Caco-2 (cell line): Measurements from ENCODE around the gene LRRC7. TPM values are rescaled to one million over a fixed set of nuclear protein-coding genes. Genes with fewer than 3 reads are reported as not detected.

ENCODE experiments used
- BruUV-seq: library from RNA; stranded (reverse); fragments of 400-500 nt; replicated peaks from 2 replicates; lab custom pipeline; 2021; lab: Mats Ljungman, UMichigan
- CTCF ChIA-PET: fragments of 300-600 bp; sonication (Branson Sonifier 250); formaldehyde crosslinking; loops from one replicate; lab custom pipeline; 2022; ENCODE audit warnings: antibody characterized with exemption; lab: Charles Lee
- POLR2A ChIA-PET: fragments of 300-600 bp; sonication (Branson Sonifier 250); formaldehyde crosslinking; loops from one replicate; lab custom pipeline; 2022; ENCODE audit warnings: antibody characterized with exemption; lab: Charles Lee
- DNase-seq, 2 experiments: peaks; one replicate each; pipeline versions ENCODE4 v3.0.0 to v3.0.0-alpha.2; 2020 to 2022
- H3K27me3 ChIP-seq: replicated peaks from 2 replicates; pipeline ENCODE4 v1.6.0; 2011; ENCODE audit warnings: low read length; ENCODE audit not compliant: control insufficient read depth, insufficient read depth
- H3K36me3 ChIP-seq: 2 replicates; pipeline ENCODE4 v1.5.1; 2011; ENCODE audit warnings: low read length; ENCODE audit not compliant: control insufficient read depth, insufficient read depth
- H3K4me1 ChIP-seq: fragments of 250-450 bp; sonication (Bioruptor Pico); 2 replicates; pipeline ENCODE4 v1.5.1; 2020; ENCODE audit warnings: mild to moderate bottlenecking
- H3K4me3 ChIP-seq: 2 replicates; pipeline ENCODE4 v1.5.1; 2011; ENCODE audit warnings: low read depth, mild to moderate bottlenecking, control low read depth, low read length
- H3K9me3 ChIP-seq: fragments of 250-450 bp; sonication (Bioruptor Pico); 2 replicates; pipeline ENCODE4 v1.5.1; 2020; ENCODE audit warnings: mild to moderate bottlenecking, moderate library complexity
- H3K27ac Mint-ChIP-seq: one replicate; pipeline ENCODE4 v1.8.0; 2022; ENCODE audit warnings: mixed read lengths; ENCODE audit not compliant: unreplicated experiment
- H3K27me3 Mint-ChIP-seq: one replicate; pipeline ENCODE4 v1.8.0; 2022; ENCODE audit warnings: mixed read lengths; ENCODE audit not compliant: insufficient read depth, unreplicated experiment
- H3K36me3 Mint-ChIP-seq: one replicate; pipeline ENCODE4 v1.8.0; 2022; ENCODE audit warnings: mild to moderate bottlenecking, mixed read lengths; ENCODE audit not compliant: insufficient read depth, unreplicated experiment
- H3K4me1 Mint-ChIP-seq: one replicate; pipeline ENCODE4 v1.8.0; 2022; ENCODE audit warnings: low read depth, mixed read lengths; ENCODE audit not compliant: unreplicated experiment
- H3K4me3 Mint-ChIP-seq: one replicate; pipeline ENCODE4 v1.8.0; 2022; ENCODE audit warnings: mild to moderate bottlenecking, moderate library complexity, mixed read lengths; ENCODE audit not compliant: unreplicated experiment
- H3K9me3 Mint-ChIP-seq: one replicate; pipeline ENCODE4 v1.8.0; 2022; ENCODE audit warnings: mixed read lengths; ENCODE audit not compliant: unreplicated experiment
- CTCF ChIP-seq, 2 experiments: fragments of 200-600 bp in 1 of 2; IDR thresholded peaks; 1 replicate in 1 of 2; 2 replicates in 1 of 2; pipeline versions ENCODE4 v1.5.1 to v1.8.0; 2011 to 2022; ENCODE audit warnings: antibody characterized with exemption in 1 of 2, control low read depth in 1 of 2, inconsistent platforms in 1 of 2, low read depth in 1 of 2, low read length in 1 of 2, mild to moderate bottlenecking in 1 of 2, moderate library complexity in 1 of 2; ENCODE audit not compliant: insufficient read depth in 1 of 2, severe bottlenecking in 1 of 2, unreplicated experiment in 1 of 2
- intact Hi-C: fragments of 100-400 bp; cut with micrococcal nuclease; formaldehyde crosslinking; loops from one replicate; pipeline ENCODE4 v1.10.0; 2022; ENCODE audit not compliant: unreplicated experiment
- total RNA-seq: library from RNA; stranded (reverse); gene quantifications from 2 replicates; pipeline ENCODE4 v1.2.3, GENCODE V29; 2022

Gene LRRC7
- total RNA-seq, 1 experiment from 2014 or later: 8.5 TPM

GRCh38 chr1:70101774-70102173 is 534.1 kb downstream of the LRRC7 start:
- ChIA-PET POLR2A (no interaction called here), CTCF (no interaction called here)
- BruUV-seq: no TSS peak
- Histone ChIP-seq H3K36me3 (no peaks in the 10 kb centered on the region), H3K9me3 (no peaks in the 10 kb centered on the region), H3K4me3 (no peak overlapping the region), H3K27me3 (no peaks in the 10 kb centered on the region), H3K4me1 (no peaks in the 10 kb centered on the region)
- Mint-ChIP-seq H3K4me3 (no peak overlapping the region), H3K36me3 (no peaks in the 10 kb centered on the region), H3K4me1 (no peaks in the 10 kb centered on the region), H3K27me3 (no peaks in the 10 kb centered on the region), H3K9me3 (no peaks in the 10 kb centered on the region), H3K27ac (no peak overlapping the region)
- no peak for TF ChIP-seq CTCF (IDR thresholded peaks at IDR 0.05; ENCODE audit: insufficient read depth in 1 of 2, low read depth in 1 of 2, low read length in 1 of 2, severe bottlenecking in 1 of 2, unreplicated experiment in 1 of 2)
- intact Hi-C loops: no loop called here
- DNase-seq: no peak

GRCh38 chr1:70103770-70104169 is 536.0 kb downstream of the LRRC7 start:
- Mint-ChIP-seq H3K4me1 (no peaks in the 10 kb centered on the region), H3K27ac (no peak overlapping the region), H3K9me3 (no peaks in the 10 kb centered on the region), H3K4me3 (no peak overlapping the region), H3K36me3 (no peaks in the 10 kb centered on the region), H3K27me3 (no peaks in the 10 kb centered on the region)
- BruUV-seq: no TSS peak
- POLR2A ChIA-PET: no interaction called here
- no peaks in the 10 kb centered on the region for H3K27me3 ChIP-seq
- H3K4me1 ChIP-seq: no peaks in the 10 kb centered on the region
- no peaks in the 10 kb centered on the region for H3K36me3 ChIP-seq
- no peaks in the 10 kb centered on the region for H3K9me3 ChIP-seq
- TF ChIP-seq CTCF (IDR thresholded peaks at IDR 0.05; ENCODE audit: insufficient read depth in 1 of 2, low read depth in 1 of 2, low read length in 1 of 2, severe bottlenecking in 1 of 2, unreplicated experiment in 1 of 2): no peak
- no peak overlapping the region for H3K4me3 ChIP-seq
- intact Hi-C loops: no loop called here
- DNase-seq: no peak
- CTCF ChIA-PET: interaction anchor here (0.6 kb wide), 1 partner anchor 556 kb away, joined by 3 read pairs; no protein-coding TSS in a partner anchor

GRCh38 chr1:70109241-70109640 is 541.5 kb downstream of the LRRC7 start:
- DNase-seq: no peak
- Mint-ChIP-seq H3K9me3 (no peaks in the 10 kb centered on the region), H3K27ac (no peak overlapping the region), H3K27me3 (no peaks in the 10 kb centered on the region), H3K36me3 (no peaks in the 10 kb centered on the region), H3K4me3 (no peak overlapping the region), H3K4me1 (no peaks in the 10 kb centered on the region)
- intact Hi-C loops: no loop called here
- no peak overlapping the region for H3K4me3 ChIP-seq
- TF ChIP-seq CTCF (IDR thresholded peaks at IDR 0.05; ENCODE audit: insufficient read depth in 1 of 2, low read depth in 1 of 2, low read length in 1 of 2, severe bottlenecking in 1 of 2, unreplicated experiment in 1 of 2): no peak
- no peaks in the 10 kb centered on the region for H3K4me1 ChIP-seq
- no peaks in the 10 kb centered on the region for H3K36me3 ChIP-seq
- BruUV-seq: no TSS peak
- POLR2A ChIA-PET: interaction anchor here (0.6 kb wide), 1 partner anchor 176 kb away, joined by 3 read pairs; no protein-coding TSS in a partner anchor
- no peaks in the 10 kb centered on the region for H3K9me3 ChIP-seq
- H3K27me3 ChIP-seq: no peaks in the 10 kb centered on the region
- CTCF ChIA-PET: no interaction called here
